NCI-H2029 treated with DMSO at 0.1 percent for 48 hours (cell line): ENCODE results near the gene KLRG1.

Experiments
- DNase-seq: peaks from one replicate; lab custom pipeline; 2025; lab: John Stamatoyannopoulos, UW

The KLRG1 gene

DNA sequence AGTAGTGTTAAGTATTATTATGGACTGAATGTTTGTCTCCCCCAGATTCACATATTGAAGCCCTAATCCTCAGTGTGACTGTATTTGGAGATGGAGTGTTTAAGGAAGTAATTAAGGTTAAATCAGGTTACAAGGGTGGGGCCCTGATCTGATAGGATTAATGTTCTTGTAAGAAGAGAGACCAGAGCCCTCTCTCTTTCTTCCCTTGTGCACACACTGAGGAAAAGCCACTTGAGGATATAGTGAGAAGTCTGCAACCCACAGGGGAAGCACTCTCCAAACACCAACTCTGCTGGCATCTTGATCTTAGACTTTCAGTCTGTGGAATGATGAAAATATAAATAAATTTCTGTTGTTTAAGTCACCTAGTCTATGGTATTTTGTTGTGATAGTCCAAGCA lies 2.2 kb upstream of the KLRG1 start:
- no peak for DNase-seq

DNA sequence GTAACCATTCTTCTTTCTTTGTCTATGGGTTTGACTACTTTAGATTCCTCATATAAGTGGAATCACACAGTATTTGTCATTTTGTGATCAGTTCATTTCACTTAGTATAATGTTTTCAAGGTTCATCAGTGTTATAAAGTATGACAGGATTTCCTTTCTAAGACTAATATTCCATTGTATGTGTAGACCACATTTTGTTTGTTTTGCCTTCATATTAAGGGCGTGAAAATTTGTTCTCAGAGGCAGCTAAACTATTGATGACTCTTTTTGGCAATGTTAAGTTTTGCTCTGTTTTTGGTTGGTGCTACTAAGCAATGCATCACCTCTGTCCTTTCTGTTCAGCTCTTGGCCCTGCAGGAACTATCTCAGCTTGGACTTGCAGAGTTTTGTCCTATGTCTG lies 1.7 kb upstream of the KLRG1 start:
- no peak for DNase-seq

DNA sequence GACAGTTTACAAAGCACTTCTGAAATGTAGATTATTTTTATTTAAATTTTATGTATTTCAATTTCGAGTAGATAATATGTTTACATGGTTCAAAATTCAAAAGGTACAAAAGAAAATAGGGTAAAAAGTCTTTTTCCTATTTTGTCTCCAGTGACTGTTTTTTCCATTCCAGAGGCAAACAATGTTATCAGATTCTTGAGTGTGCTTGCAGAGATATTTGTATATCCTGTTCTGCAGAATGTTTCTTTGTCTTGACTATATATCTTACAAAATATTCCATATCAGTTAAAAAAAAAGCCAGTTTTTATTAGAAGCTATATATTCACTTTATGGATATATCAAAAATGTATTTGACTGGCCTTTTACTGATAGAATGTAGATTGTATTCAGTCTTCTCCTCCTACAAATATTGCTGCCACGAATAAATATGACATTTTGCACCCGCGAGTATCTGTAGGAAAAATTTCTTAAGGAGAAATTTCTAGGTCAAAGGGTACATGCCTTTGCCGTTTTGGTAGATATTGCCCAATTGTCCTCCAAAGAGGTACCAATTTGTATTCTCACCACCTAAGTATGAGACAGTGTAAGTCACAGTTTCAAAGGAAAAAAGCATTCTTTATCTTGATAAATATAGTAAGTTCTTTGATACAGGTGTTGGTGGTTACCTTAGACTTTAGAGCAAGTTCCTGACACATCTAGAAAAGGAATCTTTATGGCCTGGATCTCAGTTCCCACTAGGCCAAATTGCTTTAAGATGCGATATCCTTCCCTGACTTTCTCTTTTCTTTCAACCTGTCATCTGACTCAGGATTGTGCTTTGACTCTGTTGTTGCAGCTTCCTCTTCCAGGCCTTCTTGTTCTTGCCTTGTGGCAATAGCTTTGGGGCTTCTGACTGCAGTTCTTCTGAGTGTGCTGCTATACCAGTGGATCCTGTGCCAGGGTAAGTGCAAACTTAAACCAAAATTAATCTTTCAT lies 2.3 kb downstream of the KLRG1 start:
- DNase-seq: no peak

DNA sequence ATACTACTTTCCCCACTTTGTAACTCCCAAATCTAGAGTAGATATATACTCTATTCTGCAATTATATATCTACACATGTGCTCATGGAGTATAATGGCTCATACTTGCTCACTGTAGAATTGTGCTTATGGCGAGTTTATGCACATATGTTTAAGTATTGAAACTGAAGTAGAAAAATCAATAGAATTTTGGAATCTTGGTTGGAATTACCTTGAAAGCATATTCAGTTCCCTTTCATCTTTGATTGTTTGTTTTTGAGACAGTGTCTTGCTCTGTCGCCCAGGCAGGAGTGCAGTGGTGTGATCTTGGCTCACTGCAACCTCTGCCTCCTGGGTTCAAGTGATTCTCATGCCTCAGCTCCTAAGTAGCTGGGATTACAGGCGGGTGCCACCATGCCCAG lies 4.5 kb downstream of the KLRG1 start:
- DNase-seq: no peak

DNA sequence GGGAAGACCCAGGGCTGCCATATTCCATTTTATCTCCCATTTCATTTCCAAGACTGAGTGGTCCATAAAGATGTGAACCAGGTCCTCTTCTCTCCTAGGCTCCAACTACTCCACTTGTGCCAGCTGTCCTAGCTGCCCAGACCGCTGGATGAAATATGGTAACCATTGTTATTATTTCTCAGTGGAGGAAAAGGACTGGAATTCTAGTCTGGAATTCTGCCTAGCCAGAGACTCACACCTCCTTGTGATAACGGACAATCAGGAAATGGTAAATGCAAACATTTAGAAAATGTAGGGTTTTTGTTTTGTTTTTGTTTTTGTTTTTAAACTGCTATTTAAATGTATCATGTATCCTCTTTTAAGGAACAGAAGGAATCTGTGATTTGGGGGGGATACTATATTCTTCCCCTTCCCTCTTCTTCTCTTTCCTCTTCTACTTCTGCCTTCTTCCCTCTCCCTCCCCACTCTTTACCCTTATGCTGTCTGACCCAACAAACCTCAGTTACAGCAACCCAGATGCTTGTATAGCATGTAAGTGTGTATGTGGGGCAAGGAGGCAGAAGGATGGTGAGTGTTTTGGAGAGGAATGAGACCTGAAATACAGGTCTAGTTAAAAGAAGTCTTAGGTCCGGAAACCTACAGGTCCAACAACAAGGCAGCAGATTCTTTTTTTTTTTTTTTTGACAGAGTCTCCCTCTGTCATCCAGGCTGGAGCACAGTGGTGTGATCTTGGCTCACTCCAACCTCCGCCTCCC lies 5.9 kb downstream of the KLRG1 start:
- no peak for DNase-seq

DNA sequence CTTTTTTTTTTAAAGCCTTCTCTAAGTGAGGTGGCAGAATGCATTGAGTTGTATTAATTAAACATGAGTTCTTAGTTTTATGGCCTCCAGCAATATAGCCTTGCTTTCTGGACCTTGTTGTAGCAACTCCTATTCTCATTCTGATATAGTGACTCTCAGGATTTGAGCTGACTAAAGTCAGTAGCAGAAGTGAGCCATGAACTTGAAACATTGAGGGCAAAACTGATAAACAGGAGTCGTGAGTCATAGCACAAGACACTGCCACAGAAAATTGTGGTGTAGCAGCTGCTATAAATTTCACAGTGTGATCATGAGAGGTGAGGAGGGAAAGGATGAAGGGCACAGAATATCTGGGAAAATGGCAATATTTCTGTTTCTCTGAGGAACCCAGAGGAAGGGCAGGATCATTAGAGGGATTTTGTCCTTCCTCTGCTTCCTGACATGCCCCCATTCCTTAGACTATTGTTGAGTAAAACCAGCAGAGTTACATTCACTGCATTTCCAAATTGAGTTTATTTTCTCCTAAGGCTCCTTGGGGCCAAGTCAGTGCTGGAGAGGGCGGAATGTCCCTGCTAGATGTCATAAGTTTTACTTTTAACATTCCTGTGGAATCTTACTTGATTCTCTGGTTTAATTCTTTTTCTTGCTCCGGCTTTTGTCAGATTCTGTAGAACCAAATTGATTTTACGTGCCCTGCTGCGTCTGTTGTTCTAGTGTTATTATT lies 7.5 kb downstream of the KLRG1 start:
- no peak for DNase-seq

DNA sequence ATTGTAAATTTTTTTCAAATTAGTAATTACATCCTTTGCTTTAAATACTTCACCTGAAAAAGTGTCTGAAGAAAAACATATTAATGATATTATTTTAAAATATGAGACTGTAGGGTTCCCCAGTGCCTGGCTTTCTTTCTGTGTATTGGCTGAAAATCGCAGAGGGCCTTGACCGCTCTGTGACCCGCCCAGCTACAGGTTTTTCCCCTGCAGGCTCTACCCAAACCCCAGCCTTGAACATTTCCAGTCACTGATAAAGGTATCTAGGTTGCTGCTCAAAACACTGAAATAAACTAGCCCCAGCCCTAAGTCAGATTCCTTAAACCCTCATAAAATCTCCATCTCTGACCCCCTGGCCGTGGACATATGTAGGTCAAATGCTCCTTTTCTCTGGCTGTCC lies 11.9 kb downstream of the KLRG1 start:
- no peak for DNase-seq

DNA sequence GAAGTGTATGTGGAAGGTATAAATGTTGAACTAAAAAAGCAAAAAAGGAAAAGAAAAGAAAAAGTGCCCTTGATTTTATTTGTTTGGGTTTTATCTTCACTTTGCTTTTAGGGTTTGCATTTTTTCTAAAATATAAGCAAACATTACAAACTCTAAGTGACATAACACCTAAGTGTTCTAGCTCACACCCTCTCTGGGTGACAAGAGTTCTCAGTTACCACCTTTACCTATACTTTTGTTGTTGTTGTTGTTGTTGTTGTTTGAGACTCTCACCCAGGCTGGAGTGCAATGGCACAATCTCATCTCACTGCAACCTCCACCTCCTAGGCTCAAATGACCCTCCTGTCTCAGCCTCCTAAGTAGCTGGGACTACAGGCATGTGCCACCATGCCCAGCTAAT lies 13.0 kb downstream of the KLRG1 start:
- no peak for DNase-seq

DNA sequence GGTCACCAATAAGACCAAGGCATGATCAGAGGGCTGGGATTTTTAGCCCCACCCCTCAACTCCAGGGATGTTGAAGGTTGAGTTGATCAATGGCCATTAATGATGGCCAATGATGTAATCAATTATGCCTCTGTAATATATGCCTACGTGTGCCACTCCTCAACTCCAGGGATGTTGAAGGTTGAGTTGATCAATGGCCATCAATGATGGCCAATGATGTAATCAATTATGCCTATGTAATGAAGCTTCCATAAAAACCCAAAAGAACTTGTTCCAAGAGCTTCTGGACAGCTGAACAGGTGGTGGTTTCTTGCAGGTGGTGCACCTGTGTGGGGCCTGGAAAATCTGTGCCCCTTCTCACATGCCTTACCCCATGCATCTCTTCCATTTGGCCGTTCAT lies 33.2 kb downstream of the KLRG1 start:
- DNase-seq: no peak

DNA sequence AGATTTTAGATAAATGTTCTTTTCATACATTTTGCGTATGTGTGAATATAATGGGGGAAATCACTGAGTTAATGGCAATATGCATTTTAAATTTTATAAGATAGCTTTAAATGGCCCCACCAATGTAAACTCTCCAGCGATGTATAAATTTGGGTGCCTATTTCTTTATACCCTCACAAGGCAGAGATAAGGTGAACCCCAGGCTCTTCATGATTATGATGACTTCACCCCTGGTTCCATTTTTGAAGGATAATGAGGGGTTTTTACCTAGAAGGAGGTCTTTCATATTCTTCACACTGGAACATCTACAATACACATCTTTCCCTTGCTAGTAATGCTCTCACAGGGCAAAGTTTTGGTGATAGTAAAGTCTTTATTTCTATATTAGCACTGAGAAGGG lies 35.2 kb downstream of the KLRG1 start:
- no peak for DNase-seq

DNA sequence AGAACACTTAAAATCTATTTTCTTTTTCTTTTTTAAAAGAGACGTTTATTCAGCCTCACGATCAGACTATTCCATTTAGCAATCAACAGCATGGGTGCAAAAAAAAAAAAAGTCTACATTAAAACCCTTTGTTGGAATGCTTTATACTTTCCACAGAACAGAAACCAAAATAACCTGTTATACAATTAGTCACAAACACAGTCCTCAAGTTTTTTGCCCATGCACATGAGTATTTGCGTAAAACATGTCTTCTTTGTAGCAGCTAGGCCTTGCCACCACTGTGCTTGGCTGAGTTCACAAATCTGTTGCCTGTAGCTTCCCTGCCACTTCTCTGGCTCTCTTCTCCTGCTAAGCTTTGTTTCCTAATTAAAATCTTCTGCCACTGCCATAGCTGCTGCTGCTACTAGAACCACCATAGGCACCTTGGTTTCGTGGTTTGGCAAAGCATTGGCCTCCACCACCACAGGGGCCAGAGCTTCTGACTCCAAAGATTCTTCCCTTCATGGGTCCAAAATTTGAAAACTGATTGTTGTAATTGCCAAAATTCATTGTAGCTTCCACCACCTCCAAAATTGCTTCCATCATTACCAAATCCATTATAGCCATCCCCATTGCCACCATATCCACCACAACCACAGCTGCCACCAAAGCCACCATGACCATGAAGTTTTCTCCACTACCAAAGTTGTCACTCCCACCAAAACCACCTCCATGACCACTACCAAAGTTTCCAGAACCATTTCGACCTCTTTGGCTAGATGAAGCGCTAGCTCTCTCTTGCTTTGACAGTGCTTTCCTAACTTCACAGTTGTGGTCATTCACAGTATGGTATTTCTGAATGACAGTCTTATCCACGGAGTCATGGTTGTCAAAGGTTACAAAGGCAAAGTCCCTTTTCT lies 38.1 kb downstream of the KLRG1 start:
- no peak for DNase-seq

DNA sequence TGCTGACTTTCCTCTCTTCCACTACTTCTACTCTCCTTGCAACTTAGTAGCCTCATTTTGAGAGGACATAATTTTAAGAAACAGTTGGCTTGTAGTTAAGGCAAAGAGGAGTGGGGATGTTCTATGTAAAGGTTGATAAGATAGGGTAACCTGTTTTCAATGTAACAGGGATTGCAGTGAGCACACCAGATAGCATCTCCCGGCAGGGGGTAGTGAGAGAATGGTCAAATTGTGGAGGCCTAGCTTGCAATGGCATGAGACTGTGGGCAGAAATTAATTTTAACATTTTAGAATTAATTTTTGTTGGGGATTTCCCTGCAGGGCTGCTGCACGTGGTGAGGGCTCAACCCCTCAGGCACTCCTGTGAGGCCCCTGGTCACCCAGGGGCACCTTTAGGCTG lies 41.4 kb downstream of the KLRG1 start:
- no peak for DNase-seq

DNA sequence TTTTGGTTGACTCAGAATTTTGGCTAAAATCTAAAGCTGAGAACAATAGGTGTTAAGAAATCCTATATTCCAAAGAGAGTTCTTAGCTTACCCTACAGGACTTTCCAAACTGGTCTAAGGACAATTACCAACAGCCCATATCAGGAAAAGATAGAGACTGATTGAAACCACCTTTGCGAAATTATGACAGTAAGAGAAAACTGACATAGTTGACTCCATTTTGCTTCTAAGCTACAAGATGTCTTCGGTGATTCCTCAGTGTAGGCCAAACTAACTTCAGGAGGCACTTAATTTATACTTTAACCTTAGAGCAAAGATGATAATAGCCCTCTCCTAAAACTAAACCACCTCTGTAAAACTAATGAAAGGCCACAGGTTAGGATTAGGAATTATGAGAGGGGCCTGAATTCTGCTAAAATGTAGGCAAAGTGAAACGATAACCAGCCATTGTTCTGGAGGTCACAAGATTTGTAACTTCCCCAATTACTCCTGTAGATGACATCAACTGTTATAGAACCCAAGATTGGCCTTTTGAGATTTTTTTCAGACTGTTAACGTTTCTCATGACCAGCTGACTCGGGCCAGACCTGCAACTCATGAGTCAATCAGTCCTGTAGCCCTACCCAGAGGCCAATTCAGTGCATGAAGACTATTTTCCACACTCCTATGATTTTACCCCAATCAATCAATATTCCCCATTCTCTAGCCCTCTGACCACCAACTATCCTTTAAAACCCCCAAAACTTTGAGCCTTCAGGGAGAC lies 43.0 kb downstream of the KLRG1 start:
- DNase-seq: no peak

DNA sequence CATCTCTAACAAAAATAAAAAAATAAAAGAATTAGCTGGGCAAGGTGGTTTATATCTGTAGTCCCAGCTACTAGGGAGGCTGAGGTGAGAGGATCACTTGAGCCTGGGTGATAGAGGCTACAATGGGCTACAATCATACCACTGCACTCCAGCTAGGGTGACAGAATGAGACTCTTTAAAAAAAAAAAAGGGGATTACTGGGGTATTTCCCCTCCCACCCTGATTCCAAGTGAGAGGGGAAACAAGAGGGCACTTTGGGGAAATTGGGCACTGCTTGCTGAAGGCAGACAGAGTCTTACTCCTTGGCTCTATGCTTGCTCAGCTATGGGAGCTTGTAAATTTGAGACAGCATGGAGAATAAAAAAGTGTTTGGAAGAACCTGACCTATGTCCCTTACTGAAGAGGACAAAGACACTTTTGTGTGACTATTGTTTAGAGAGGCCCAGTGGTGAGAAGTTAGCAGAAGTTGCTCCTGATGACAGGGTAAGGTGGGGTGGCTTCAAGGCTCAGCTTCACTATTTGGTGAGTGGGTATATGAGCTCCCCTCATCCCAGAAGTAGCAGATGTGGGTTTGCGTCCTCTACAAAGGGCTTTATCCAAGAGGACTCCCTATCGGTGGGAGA lies 44.0 kb downstream of the KLRG1 start:
- DNase-seq: no peak

DNA sequence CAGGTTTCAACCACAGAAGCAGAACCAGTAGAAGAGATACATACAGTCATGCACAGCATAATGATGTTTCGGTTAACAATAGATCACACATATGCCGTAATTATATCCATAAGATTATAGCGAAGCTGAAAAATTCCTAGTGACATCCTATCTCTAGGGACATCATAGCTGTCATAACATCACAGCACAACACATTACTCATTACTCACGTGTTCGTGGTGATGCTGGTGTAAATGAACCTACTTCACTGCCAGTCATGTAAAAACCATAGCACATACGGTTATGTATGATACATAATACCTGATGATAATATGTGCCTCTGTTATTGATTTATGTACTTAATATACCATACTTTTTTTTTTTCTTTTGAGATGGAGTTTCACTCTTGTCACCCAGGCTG lies 44.7 kb downstream of the KLRG1 start:
- no peak for DNase-seq

DNA sequence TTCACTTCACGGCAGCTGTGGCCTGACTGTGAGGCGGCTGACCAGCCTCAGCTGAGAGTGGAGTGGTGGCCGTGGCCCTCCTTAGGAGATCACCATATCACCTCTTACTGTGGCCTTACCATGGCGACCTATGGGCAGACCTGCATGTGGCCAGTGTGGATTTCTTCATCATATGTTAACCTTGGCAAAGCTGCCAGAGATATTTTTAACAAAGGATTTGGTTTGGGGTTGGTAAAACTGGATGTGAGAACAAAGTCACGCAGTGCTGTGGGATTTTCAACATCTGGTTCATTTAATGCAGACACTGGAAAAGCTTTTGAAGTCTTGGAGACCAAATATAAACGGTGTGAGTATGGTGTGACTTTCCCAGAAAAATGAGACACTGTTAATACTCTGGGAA lies 46.9 kb downstream of the KLRG1 start:
- no peak for DNase-seq

DNA sequence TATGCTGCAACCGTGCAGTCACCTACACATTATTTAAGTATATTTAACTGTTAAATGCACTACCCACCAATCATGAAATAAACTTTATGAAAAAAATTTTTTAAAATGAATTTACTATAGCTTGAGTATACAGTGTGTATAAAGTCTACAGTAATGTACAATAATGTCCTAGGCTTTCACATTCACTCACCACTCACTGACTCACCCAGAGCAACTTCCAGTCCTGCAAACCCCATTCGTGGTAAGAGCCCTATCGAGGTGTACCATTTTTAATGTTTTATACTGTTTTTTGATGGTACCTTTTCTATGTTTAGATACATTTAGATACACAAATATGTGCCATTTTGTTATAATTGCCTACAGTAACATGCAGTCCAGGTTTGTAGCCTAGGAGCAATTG lies 48.1 kb downstream of the KLRG1 start:
- no peak for DNase-seq

DNA sequence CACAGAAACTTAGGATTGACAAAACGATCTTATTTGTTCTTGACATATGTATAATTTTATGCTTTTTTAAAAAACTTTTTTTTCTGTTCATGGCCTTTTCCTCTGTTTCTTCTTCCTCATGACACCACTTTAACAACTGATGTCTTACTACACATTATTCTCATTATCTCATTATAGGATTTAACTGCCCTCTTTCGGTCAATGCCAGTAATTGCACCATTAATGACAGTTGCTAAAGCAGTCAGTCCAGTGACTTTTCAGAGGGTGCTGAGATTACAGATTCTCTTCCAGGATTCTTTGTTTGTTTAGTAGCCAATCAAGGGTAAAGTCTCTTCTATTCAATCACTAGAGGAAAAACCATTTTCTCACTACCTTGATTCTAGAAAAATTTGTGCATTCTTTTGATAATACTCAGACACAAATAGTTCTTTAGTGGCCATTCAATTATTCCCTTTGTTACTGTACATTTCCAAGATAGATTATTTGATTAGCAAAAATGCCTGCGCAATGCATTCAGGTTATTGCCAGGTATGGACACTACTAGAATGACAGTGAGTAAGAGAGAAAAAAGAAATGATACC lies 50.1 kb downstream of the KLRG1 start:
- DNase-seq: no peak

DNA sequence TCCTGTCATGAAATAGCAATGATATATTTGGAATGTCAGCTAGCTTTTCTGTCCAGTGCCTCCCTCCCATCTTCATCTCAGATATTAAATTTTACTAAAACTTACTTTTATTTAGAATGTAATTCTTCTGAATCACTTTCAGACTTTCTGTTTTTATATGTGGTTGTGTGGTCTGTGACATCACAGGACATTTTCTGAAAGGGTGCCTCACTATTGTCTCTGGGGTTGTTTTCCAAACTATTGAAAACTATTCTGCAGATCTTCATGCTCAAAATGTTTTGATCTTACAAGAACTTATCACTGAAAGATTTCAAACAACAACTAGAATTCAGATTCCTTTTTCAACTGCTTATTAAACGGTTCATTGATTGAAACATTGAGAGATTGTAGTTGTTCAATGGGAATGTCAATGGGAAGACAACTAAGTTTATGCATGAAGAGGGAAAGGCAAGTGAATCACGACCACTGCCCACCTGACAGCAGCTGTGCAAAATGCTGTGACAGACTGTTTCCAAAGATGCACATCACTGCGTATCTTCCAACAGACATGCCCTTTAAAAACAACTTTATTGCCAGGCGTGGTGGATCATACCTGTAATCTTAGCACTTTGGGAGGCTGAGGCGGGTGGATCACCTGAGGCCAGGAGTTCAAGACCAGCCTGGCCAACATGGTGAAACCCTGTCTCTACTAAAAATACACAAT lies 51.3 kb downstream of the KLRG1 start:
- DNase-seq: no peak
